NCI-H128 (cell line): ENCODE data around the gene ITSN2.
"Not testable (repeated sequence)": the region's sequence is repeated elsewhere in the genome, so short reads cannot be mapped to it uniquely, and the experiment has no call there.

ENCODE experiments used
- DNase-seq: peaks from one replicate; lab custom pipeline; 2025; ENCODE audit not compliant: unreplicated experiment; lab: John Stamatoyannopoulos, UW

Gene ITSN2

DNA sequence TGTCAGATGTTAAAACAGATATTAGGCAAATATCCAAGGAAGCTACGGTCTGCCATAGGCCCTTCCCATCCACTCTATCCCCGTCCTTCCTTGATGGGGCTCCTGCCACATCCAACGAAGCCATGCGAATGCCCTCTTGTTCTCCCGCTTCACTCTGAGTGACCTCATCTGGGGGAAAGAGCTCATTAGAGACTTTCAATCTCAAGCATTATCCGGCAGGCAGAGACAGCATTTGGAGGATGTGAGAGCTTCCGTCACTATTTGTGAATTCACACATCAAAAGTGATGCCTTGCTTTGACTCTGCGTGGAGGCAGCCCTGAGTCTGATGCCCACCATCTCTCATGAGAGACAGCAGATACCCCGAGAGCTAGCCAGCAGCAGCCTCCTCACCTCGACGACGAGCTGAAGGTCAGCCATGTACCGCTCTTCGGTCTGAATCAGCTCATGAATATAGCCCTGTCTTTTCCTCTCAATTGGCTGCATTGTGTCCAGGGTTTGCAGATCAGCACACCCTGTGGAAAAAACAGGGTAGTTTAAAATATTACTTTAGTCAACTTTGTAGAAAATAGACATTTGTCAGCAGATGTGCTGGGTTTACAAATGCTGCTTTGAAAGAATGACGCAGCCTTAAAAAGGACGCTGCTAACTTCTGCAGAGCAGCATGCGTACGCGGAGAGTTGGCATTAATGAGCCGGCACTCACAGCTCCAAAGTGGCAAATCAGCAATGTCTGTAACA, 139.6 kb downstream of the ITSN2 start:
- no peak for DNase-seq

DNA sequence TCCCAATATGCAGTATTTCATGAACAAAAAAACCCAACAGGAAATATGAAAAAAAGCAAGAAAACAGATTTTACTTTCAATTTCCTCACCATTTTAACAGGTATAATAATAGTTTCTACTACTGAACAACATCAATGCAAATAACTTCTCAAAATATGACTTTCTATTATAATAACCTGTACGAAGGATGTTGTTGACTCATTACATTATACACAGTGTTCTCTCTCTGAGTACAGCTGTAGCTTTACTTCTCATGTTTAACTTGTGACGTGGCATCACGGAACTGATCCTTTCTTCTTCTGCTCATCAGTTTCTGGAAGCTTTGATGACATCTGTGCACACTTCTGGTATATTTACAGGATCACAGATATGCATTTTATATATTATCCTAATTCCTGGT, 145.5 kb downstream of the ITSN2 start:
- no peak for DNase-seq

DNA sequence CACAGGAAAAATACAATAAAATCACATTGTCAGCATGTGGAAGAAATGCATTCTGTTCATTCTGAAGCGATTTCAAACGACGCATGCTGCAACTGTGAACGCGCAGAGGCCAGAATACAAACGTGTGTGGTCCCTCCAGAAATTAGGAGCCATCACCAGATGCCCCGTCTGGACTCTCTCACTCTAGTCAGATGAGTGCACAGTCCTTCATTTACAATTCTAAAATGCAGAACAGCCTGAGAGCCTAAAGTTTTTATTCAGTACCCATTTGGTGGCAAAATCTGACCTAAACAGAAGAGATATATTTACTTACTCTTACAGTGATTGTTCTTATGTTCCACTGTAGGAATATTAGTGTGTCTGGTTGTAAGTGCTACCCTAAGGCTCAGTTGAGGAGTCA, 148.9 kb downstream of the ITSN2 start:
- DNase-seq: no peak

DNA sequence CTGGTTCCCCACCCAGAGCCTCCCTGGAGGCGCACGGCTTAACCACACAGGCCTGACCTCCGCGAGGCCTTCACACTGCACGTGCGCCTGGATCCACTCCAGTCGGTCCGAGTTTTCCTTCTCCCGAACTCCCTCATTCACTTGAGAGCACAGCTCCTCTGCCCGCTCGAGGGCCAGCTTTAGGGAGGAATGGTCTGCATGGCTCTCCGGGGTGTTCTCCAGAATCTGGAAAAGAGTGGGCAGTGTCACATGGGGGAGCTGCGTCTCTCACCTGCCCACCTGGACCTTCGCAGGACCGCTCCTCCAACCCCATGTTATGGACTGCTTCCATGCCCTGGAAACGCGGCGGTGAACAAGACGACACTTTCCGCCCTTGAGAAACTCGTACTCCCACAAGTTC, 149.6 kb downstream of the ITSN2 start:
- no peak for DNase-seq

DNA sequence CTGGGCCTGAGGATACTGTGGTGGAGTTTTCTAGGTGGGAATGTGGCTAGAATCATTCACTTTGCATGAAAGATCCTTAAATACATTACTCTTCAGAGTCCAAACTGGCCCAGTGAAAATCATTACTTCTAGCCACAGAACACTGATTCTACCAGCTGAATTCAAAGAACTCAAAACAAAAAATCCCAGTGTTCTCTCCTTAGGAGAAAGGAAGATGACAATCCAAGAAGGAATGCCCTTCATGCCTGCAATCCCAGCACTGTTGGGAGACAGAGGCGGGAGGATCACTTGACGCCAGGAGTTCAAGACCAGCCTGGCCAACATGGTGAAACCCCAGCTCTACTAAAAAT, 150.3 kb downstream of the ITSN2 start:
- no peak for DNase-seq

DNA sequence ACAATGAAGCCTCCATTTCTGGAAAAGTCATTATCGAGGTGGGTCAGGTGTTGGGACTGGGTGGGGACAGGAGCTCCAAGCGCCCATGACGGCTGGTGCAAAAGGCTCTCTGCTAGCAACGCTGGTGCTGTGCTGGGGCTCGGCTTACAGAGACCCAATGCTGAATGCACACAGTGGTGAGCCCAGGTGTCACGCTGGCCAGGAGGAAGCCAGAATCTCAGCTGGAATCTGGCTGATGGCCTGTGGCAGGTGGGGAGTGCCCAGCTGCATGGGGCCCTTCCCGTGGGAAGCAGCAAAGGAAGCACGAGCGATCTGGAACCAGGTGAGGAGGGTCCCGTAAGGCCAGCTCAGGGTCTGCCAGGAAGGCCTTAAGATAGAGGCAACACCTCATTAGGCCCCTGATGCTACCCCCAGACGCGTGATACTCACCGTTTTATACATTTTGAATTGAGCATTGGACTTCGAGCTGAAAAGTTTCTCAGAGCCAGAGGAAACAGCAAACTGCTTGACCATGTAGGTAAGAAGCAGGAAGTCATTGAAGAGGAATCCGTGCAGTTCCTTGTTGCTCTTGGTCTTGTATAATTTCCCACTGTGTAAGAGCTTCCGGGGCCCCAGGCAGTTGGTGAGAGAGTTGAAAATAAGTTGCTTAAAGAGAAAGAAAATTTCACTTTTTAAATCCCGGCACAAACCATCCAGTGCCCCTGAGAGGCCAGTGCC, 150.8 kb downstream of the ITSN2 start:
- DNase-seq: no peak

DNA sequence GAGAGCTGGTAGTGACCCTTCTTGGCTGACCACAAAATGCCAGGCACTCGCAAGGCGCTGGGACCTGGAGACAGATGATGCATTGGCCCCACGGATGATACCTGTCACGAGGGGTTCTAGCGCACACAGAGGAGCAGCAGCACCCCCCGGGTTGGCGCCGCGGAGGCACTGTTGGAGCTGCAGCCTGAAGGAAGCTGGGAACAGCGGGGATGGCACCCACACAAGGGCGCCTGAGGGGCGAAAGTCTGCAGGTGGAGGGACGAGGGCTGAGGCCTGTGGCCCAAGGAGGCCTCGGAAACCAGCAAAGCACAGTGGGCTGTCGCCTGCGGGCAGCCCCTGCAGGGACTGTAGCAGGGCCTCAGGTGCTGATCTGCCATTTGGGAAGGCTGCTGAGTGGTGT, 151.8 kb downstream of the ITSN2 start:
- no peak for DNase-seq

DNA sequence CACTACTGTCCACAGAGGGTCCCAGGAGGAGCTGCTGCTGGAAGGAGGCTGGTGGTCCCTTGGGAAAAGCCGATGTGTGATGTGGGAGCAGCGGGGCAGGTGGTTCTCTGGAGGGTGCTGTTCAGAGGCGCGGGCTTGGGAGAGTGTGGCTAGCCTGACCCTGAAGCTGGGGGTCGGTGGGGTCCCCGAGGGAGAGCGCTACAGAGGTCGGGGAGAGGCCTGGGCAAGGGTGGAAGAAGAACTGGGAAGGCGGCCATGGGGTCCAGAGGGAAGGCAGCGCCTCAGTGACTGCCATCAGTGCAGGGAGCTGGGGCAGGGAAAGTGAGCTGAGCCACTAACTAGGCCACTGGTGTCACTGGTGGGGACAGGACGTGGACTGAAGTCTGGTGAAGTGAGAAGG, 153.0 kb downstream of the ITSN2 start:
- no peak for DNase-seq

DNA sequence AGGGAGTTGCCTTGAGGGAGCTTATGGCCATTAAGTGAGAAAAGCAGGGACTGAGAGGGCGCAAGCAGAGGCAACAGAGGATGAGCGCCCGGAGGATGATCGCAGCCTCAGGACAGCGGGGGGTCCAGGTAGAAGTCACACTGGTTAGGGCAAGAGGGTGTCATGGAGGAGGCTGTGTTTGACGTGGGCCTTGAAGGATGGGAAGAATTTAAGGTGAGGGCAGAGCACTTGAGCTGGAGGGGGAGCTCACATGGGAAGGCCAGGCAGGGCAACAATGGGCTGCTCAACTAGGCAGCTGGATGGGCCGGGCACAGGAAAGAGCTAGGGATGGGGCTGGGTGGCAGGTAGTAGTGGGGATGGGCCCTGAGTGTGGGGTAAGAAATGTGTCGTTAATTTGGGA, 153.6 kb downstream of the ITSN2 start:
- DNase-seq: no peak

DNA sequence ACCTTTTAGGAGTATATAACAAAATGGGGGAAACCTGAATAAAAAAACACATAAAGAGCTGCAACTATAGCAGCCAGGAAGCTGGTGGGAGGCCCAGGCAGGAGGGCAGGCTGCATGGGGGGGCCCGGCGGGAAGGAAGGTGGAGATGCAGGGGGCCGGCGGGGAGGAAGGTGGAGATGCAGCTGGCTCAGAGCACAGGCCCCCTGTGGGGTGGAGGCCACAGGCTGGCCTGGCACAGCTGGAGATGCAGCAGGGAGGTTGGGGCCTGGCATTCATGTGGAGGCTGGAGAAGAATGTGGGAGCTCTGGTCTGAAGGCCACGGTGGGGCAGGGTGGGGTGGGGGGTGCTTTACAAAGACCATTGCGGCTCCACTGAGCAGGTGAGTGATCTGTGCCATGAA, 154.1 kb downstream of the ITSN2 start:
- DNase-seq: no peak

DNA sequence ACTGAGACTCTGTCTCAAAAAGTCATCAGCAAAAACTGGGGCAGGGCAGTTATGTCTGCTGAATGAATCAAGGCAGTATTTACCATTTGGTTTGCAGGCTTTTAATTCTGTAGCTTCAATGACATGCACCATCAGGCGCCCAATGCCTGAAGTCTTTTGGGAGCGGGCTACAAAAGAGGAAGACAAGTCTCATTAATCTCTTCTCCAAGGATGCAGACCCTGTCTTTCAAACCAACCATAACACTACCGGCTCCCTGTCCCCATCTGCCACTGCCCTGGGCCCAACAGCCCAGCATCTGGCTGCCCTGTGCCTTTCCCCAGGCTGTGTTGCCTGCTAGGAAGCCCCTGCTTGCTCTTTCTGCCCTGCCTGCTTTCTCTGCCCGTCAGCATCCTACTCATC, 155.2 kb downstream of the ITSN2 start:
- no peak for DNase-seq

DNA sequence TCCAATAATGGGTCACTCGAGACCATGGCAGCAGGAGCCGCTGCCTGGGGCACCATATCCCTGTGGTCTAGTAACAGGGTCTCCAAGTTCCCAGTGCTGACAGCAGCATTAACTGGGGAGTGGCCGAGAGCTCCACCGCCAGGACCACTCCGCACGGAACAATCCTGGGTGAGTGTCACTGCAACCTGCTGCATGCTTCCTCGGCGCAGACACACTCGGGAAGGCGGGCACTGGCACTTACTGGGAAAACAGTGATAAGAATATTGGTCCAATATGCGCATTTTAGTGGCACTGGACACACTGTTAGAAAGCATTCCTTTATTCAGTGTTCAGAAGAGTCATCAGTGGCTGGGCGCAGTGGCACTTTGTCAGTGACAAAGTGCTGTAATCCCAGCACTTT, 155.8 kb downstream of the ITSN2 start:
- no peak for DNase-seq

DNA sequence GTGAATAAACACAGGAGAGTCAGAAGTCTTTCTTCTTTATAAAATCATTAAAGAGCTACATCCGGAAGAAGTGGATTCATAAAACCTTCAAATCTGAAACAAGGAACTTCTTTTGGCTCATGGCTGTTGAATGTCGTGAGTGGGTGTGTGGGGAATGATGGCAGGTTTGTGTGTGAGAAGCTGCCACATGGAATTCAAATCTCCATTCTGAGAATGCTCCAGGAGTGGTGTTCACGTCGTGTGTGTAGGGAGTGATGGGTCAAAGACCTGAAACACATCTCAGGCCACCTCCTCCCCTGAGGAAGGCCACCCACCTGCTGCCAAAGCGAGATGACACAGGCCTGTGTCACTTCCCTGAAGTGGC, 156.6 kb downstream of the ITSN2 start:
- DNase-seq: no peak

DNA sequence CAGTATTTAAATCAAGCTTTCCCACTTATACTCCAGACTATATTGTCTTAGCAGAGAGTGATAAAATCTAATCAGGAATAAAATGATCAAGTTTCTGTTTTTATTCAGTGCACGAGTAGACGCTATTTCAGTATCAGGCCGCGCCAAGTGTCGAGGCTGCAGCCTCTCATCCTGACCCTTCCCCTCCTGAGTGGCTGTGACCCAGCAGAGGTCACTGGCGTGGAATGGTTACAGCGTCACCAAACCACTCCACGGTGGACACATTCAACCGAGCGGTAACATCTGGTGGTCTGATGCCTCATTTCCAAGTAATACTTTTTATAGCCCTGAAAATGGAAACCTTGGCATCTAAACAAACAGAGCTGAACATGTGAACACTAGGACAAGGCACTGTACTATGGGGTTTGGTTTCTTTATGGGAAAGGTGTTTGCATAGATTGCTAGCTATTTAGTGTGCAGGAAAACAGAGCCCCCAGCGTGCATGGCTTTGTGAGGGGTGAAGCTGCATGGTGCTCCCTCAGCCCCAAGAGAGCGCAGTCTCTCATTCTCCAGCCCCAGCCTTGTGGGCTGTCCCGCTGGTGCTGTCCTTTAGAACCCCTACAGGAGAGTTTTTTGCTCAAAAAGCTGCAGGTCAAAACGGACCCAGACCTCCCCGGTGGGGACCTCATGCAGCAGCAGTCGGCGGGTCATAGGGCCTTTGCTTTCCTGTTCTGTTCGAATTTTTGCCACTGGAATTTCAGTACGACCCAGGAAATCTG, 157.1 kb downstream of the ITSN2 start:
- DNase-seq: no peak

DNA sequence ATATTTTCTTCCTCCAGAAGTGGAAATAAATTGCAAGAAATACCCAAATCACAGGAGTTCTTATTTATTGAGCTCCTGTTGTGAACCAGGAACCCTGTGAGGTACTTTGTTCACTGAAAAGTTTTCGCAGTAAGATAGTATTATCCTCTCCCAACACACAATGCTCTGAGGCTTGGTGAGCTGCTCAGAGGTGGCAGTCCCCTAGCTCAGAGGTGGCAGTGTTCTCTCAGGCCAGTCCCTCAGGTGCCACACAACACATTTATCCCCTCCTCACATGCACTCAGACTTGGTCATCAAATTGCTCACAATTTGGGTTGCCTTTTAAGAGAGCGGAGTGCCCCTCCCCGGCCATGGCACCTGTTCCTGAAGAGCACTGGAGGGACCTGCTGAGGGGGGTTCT, 159.5 kb downstream of the ITSN2 start:
- DNase-seq: no peak

DNA sequence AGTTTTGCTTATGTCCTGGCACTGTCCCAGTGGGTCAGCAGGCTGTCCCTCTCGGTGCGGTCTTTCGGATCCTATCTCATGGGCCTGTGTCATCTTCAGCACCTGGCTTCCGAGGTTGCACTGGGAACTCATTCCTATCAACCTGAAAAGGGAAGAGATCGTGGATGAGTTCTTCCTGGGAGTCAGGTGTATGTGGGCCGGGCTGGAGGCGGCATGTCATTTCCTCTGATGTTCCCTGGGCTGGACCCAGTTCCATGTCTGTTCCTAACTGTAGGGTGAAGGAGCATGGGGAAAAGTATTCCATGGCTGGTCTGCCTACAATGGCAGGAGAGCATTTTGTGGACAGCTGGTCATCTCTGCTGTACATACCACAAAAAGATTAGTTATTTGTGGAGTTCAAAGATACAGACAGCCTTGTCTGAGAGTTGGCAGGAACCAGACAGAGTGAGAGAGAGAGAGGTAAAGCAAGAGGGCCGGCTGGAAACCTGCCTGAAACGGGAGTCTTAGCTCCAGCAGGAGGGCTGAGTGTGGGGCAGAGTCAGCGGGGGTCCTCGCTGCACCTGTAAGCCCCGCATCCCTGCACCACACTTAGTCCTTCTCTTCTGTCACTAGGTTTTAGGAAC, 160.3 kb downstream of the ITSN2 start:
- DNase-seq: no peak

DNA sequence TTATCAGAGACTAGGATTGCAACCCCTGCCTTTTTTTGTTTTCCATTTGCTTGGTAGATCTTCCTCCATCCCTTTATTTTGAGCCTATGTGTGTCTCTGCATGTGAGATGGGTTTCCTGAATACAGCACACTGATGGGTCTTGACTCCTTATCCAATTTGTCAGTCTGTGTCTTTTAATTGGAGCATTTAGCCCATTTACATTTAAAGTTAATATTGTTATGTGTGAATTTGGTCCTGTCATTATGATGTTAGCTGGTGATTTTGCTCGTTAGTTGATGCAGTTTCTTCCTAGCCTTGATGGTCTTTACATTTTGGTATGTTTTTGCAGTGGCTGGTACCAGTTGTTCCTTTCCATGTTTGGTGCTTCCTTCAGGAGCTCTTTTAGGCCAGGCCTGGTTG, 163.1 kb downstream of the ITSN2 start:
- DNase-seq: not testable (repeated sequence)

DNA sequence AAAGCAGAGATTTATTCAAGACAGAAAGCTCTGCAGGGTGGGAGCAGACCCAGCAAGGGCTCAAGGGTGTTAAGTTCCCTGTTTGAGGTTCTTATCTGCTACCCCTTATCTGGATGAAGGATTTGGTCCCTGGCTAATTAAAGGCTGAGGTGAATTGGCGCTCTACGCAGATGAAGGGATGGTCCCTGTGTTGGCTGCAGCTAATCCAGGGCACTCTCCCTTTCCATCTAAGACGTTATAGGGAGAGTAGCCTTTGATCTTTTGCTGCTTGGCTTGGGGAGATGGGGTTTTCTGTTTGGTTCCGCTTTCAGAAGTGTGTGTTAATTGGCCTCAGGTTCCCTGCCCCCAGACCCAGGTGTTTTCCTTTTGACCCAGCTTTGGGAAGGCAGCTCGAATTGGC, 168.5 kb downstream of the ITSN2 start:
- no peak for DNase-seq

DNA sequence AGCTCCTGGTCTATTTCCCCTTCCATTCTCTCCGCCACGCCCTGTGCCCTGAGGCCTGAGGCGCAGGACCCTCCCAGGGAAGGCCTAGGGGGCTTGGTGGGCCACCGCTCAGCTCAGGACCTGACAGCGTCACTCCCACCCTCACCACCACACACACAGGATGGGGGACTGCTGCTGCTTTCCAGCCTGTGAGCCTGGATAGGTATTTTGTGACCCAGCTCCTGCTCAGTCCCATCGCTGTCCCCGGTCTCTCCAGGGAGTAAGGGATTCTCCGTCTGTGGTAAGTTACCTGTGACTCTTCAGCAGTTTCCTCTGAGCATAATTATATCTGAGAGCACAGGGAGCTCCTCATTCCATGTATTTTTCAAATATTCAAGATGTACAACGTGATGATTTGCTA, 169.2 kb downstream of the ITSN2 start:
- no peak for DNase-seq

DNA sequence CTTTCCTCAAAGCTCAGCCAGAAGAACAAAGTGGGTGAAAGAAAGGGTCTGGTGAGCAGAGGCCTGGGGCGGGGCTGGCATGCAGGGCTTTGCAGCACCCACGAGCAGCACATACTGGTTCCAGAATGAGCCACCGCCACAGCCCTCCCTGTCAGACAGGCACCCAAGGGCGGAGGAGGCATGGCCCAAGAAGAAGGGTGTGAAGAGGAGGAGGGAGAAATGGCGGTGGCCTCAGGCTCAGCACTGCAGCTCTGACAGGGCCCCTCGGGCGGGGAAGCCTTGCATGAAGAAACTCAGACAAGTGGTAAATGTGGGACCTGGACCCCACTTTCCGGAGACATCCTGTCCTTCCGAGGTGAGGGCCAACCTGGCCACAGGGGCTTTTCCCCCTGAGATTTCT, 169.8 kb downstream of the ITSN2 start:
- no peak for DNase-seq

DNA sequence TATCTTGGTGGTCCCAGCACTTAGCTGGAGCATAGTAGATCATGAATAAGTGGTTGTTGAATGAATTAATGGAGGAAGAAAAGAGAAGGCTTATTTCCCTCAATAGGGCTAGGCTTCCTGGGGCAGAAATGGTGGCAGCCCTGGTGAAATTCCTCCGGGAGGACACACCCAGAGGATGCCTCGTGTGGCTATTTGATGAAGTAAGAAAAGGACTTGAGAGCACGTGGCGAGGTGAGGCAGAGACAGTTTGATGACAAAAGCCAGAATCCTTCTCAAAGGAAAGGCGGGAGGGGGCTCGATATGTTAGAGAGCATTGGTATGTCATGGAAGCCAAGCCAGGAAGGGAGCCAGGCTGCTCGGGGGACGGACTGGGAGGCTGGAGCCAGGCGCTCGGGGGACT, 170.8 kb downstream of the ITSN2 start:
- no peak for DNase-seq
